ENCODE measurements around the gene TNFAIP2.

- no peak for TF ChIP-seq CTCF (IDR thresholded peaks at IDR 0.05)
- no peak for TF ChIP-seq POLR2A (IDR thresholded peaks at IDR 0.05)
- TF ChIP-seq POLR2AphosphoS5 (IDR thresholded peaks at IDR 0.05; ENCODE audit: insufficient read depth in 1 of 2, low read depth in 1 of 2), result no peak
Observed at GRCh38 chr14:103097994-103098957, 25.0 kb upstream of the TNFAIP2 start.
